ENCODE measurements around the gene HECW1. TPM values are rescaled to one million over a fixed set of nuclear protein-coding genes. Genes with fewer than 3 reads are reported as not detected.

HECW1 gene
- total RNA-seq, 4 donors from 2014 or later: 0.83 to 3.9 (median 2.7) TPM; not detected in 1

DNA sequence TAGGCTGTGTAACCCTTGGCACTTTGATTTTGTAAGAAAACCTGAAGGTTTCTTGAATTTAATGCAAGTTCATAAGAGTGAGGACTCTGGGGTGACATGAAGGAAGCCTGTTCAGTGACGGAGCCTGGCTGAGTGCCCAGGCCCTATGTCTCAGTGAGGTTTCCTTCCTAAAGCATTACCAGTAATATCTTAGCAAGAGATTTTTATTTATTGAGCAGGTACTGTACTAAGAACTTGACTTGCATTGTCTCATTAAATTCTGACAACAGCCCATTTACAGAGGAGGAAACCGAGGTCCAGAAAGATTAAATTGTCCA lies 197.2 kb downstream of the HECW1 start:
- DNase-seq: no peak
- Histone ChIP-seq H3K9me3 (no peaks in the 10 kb centered on the region), H3K27me3 (no peaks in the 10 kb centered on the region), H3K4me3 (no peak overlapping the region), H3K27ac (no peak overlapping the region), H3K36me3 (no peaks in the 10 kb centered on the region), H3K4me1 (no peaks in the 10 kb centered on the region)
- TF ChIP-seq POLR2A (IDR thresholded peaks at IDR 0.05) (no peak), CTCF (IDR thresholded peaks at IDR 0.05) (no peak)

DNA sequence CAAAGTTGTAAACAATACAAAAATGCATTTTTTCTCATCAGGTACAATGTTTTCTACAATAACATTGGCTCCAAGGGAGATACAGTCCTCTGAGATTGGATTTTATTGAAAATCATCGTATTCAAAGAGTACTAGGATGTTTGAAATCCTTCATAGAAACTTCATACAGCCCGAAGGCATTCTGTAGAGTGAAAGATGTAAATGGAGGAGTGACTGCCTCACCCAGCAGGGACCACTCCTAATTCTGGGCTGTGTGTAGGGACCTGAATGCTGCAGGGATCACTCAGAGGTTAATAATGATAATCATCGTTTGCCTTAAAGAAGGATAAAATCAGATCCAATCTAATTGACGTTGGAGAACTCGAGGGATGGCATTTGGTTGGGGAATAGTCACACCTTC lies 198.6 kb downstream of the HECW1 start:
- no peak for TF ChIP-seq POLR2A (IDR thresholded peaks at IDR 0.05)
- TF ChIP-seq CTCF (IDR thresholded peaks at IDR 0.05): no peak
- Histone ChIP-seq H3K4me1 (no peaks in the 10 kb centered on the region), H3K4me3 (no peak overlapping the region), H3K27ac (no peak overlapping the region), H3K36me3 (no peaks in the 10 kb centered on the region), H3K27me3 (no peaks in the 10 kb centered on the region), H3K9me3 (no peaks in the 10 kb centered on the region)
- DNase-seq: no peak

DNA sequence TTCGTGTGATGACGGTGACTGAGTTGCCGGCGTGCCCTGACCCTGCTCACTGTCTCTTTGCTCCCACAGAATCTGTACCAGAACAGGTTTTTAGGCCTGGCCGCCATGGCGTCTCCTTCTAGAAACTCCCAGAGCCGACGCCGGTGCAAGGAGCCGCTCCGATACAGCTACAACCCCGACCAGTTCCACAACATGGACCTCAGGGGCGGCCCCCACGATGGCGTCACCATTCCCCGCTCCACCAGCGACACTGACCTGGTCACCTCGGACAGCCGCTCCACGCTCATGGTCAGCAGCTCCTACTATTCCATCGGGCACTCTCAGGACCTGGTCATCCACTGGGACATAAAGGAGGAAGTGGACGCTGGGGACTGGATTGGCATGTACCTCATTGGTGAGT lies 199.2 kb downstream of the HECW1 start:
- no peak for DNase-seq
- Histone ChIP-seq H3K4me3 (no peak overlapping the region), H3K27ac (no peak overlapping the region), H3K36me3 (no peaks in the 10 kb centered on the region), H3K4me1 (no peaks in the 10 kb centered on the region), H3K9me3 (no peaks in the 10 kb centered on the region), H3K27me3 (no peaks in the 10 kb centered on the region)
- TF ChIP-seq POLR2A (IDR thresholded peaks at IDR 0.05) (no peak), CTCF (IDR thresholded peaks at IDR 0.05) (no peak)

GRCh38 chr7:43313628-43314378 lies 201.4 kb downstream of the HECW1 start:
- Histone ChIP-seq H3K36me3 (no peaks in the 10 kb centered on the region), H3K9me3 (no peaks in the 10 kb centered on the region), H3K27ac (no peak overlapping the region), H3K4me3 (no peak overlapping the region), H3K27me3 (no peaks in the 10 kb centered on the region), H3K4me1 (no peaks in the 10 kb centered on the region)
- no peak for DNase-seq
- TF ChIP-seq POLR2A (IDR thresholded peaks at IDR 0.05) (no peak), CTCF (IDR thresholded peaks at IDR 0.05) (no peak)

GRCh38 chr7:43314379-43315158 lies 202.1 kb downstream of the HECW1 start:
- Histone ChIP-seq H3K9me3 (no peaks in the 10 kb centered on the region), H3K27ac (no peak overlapping the region), H3K27me3 (no peaks in the 10 kb centered on the region), H3K4me1 (no peaks in the 10 kb centered on the region), H3K4me3 (no peak overlapping the region), H3K36me3 (no peaks in the 10 kb centered on the region)
- no peak for DNase-seq
- TF ChIP-seq CTCF (IDR thresholded peaks at IDR 0.05): no peak
- no peak for TF ChIP-seq POLR2A (IDR thresholded peaks at IDR 0.05)
